Body of pancreas (tissue), 4 donors: ENCODE results near the gene FADS6. TPM values are rescaled to one million over a fixed set of nuclear protein-coding genes. Genes with fewer than 3 reads are reported as not detected.

Experiments
- ATAC-seq: fragments of 150-250 bp; one replicate; pipeline ENCODE4 v1.9.1; 2016
- DNase-seq, 4 donors: peaks; one replicate each; pipeline ENCODE4 v3.0.0-alpha.2; 2019
- H3K27ac ChIP-seq, 4 donors: fragments of 200-600 bp; sonication (generic); 1 replicate in 3 of 4; 2 replicates in 1 of 4; pipeline versions ENCODE4 v1.5.1 to v1.6.1; 2016 to 2019; ENCODE audit warnings: mild to moderate bottlenecking in 1 of 4, mixed read lengths in 1 of 4, moderate library complexity in 1 of 4
- H3K27me3 ChIP-seq, 2 donors: fragments of 200-600 bp; sonication (generic); one replicate each; pipeline ENCODE4 v1.6.0; 2016; ENCODE audit warnings: mild to moderate bottlenecking in 1 of 2
- H3K36me3 ChIP-seq, 2 donors: fragments of 200-600 bp; sonication (generic); replicated peaks in 1 of 2; 2 replicates each; pipeline ENCODE4 v1.5.1; 2016; ENCODE audit warnings: low read depth in 2 of 2; ENCODE audit not compliant: insufficient read depth in 1 of 2
- H3K4me1 ChIP-seq: fragments of 200-600 bp; sonication (generic); one replicate; pipeline ENCODE4 v1.6.0; 2016
- H3K4me3 ChIP-seq, 2 donors: fragments of 200-600 bp; sonication (generic); 1 replicate in 1 of 2; 2 replicates in 1 of 2; pipeline ENCODE4 v1.5.1; 2016 to 2019
- H3K9me3 ChIP-seq, 3 donors: fragments of 200-600 bp; sonication (generic); 1 replicate in 2 of 3; 2 replicates in 1 of 3; pipeline ENCODE4 v1.5.1; 2016
- POLR2A ChIP-seq, 3 donors: fragments of 450-650 bp; IDR thresholded peaks; one replicate each; pipeline ENCODE4 v1.6.1; 2016; ENCODE audit warnings: antibody characterized with exemption in 3 of 3, mild to moderate bottlenecking in 2 of 3
- WGBS, 2 donors: methylation state at CpG; one replicate each; pipeline ENCODE4 v1.1.5; 2017; 5-methylcytosine and 5-hydroxymethylcytosine counted together
- intact Hi-C: fragments of 100-400 bp; cut with DNase I; formaldehyde crosslinking; loops from one replicate; pipeline ENCODE4 v1.15.1; 2023
- total RNA-seq, 2 donors: library from RNA; depleted of rRNA; stranded (reverse); fragments of >200 nt; gene quantifications; one replicate each; pipeline ENCODE4 v1.1.0, GENCODE V29; 2016
- TF ChIP-seq, protein P1 (sequence below), 7 experiments: fragments of 450-650 bp in 4 of 7; fragments of 200-600 bp in 3 of 7; sonication (generic) in 3 of 7; IDR thresholded peaks; one replicate each; pipeline ENCODE4 v1.5.1; 2016 to 2019; ENCODE audit warnings: antibody characterized with exemption in 7 of 7

Gene FADS6
- total RNA-seq, 2 donors from 2014 or later: not detected

DNA sequence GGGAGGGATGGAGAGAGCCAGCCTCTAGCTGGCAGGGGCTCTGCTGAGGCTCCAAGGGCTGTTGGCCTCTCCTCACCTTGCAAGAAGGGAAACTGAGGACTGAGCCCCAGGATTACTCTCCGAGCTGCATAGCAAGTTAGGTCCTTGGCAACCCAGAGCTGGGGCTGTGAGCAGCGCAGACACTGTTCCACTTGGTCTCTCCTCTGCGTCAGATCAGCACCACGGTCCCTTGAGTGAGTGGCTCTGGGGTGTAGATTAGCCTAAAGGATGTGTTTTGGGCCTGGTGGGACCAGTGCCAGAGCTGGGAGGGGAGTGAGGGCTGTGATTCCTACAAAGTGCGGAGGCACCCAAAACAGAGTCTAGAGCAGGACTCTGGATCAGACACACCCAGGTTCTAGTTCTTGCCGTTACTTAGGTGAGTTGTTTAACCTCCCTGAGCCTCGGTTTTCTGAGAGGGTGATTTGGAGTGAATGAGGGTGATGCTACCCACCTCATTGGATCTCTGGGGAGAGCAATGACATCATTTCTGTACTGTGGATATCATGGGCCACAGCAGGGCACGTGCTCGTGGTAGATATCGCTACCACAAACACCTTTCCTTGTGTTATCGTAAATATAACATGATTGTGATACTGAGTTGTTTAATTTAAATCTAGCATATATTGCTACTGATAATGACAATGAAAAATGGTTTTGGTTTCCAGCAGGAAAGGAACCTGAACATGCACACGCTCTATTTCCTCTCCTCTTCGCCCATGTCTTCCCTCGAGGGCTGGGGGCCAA lies 8.1 kb upstream of the FADS6 start:
- 63 to 72% methylated on average over 13 to 14 of the region's 14 CpGs for WGBS, 2 donors
- TF ChIP-seq, protein P1, sequence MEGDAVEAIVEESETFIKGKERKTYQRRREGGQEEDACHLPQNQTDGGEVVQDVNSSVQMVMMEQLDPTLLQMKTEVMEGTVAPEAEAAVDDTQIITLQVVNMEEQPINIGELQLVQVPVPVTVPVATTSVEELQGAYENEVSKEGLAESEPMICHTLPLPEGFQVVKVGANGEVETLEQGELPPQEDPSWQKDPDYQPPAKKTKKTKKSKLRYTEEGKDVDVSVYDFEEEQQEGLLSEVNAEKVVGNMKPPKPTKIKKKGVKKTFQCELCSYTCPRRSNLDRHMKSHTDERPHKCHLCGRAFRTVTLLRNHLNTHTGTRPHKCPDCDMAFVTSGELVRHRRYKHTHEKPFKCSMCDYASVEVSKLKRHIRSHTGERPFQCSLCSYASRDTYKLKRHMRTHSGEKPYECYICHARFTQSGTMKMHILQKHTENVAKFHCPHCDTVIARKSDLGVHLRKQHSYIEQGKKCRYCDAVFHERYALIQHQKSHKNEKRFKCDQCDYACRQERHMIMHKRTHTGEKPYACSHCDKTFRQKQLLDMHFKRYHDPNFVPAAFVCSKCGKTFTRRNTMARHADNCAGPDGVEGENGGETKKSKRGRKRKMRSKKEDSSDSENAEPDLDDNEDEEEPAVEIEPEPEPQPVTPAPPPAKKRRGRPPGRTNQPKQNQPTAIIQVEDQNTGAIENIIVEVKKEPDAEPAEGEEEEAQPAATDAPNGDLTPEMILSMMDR (IDR thresholded peaks at IDR 0.05): no peak
- no peak for TF ChIP-seq POLR2A (IDR thresholded peaks at IDR 0.05)
- no peak for ATAC-seq
- intact Hi-C loops: no loop called here
- Histone ChIP-seq H3K36me3 (no peaks in the 10 kb centered on the region), H3K4me1 (no peaks in the 10 kb centered on the region), H3K27ac (no peak overlapping the region), H3K9me3 (no peaks in the 10 kb centered on the region), H3K4me3 (no peak overlapping the region), H3K27me3 (no peaks in the 10 kb centered on the region)
- DNase-seq: no peak

DNA sequence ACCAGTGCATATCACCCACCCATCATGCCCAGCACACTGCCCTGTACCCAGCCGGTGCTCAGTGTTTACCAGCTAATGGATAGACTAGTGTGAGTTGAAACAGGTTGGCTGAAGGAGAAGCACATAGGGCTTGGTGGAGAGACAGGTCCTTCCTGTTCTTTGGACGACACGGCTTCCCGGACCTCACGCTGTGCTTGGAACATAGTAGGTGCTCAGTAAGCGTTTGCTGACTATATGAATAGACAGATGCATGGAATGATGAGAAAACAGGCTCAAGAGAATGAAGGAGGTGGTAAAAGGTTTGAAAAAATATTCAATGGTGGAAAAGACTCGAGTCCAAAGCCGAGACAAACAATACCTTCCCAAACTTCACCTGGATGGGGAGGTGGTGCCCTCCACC lies 6.8 kb upstream of the FADS6 start:
- no peak for DNase-seq
- Histone ChIP-seq H3K4me3 (no peak overlapping the region), H3K4me1 (no peaks in the 10 kb centered on the region), H3K27ac (no peak overlapping the region), H3K27me3 (no peaks in the 10 kb centered on the region), H3K9me3 (no peaks in the 10 kb centered on the region), H3K36me3 (no peaks in the 10 kb centered on the region)
- ATAC-seq: no peak
- intact Hi-C loops: no loop called here
- WGBS, 2 donors: 79 to 82% methylated on average over 8 of the region's 8 CpGs
- TF ChIP-seq POLR2A (IDR thresholded peaks at IDR 0.05): no peak
- TF ChIP-seq, protein P1 (IDR thresholded peaks at IDR 0.05): no peak

DNA sequence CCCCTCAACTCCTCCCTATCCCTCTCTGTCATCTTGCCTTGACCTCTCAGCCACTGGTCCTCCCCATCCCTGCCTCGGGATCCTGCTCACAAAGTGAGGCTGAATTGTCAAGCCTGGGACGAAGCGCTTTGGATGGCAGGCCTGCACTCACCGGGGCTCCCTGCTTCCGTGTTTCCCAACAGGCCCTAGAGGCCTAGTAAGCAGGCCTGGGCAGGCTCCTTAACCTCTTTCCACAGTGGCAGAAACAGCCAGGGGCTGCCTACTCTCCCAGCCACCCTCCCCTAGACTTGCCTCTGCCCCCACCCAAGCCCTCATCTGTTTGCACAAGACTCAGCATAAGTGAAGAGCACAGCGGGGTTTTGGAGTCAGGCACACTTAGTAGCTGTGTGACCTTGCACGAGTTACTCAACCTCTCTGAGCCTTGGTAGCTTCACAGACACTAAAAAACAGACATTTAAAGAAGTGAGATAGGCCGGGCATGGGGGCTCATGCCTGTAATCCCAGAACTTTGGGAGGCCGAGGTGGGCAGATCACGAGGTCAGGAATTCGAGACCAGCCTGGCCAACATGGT lies 5.0 kb upstream of the FADS6 start:
- Histone ChIP-seq H3K9me3 (no peaks in the 10 kb centered on the region), H3K27me3 (no peaks in the 10 kb centered on the region), H3K27ac (no peak overlapping the region), H3K4me1 (peaks cover 5% of the 10 kb centered on the region), H3K4me3 (no peak overlapping the region), H3K36me3 (no peaks in the 10 kb centered on the region)
- intact Hi-C loops: no loop called here
- ATAC-seq: no peak
- DNase-seq: no peak
- 72 to 79% methylated on average over 6 to 11 of the region's 11 CpGs for WGBS, 2 donors
- TF ChIP-seq, protein P1 (IDR thresholded peaks at IDR 0.05): no peak
- no peak for TF ChIP-seq POLR2A (IDR thresholded peaks at IDR 0.05)

DNA sequence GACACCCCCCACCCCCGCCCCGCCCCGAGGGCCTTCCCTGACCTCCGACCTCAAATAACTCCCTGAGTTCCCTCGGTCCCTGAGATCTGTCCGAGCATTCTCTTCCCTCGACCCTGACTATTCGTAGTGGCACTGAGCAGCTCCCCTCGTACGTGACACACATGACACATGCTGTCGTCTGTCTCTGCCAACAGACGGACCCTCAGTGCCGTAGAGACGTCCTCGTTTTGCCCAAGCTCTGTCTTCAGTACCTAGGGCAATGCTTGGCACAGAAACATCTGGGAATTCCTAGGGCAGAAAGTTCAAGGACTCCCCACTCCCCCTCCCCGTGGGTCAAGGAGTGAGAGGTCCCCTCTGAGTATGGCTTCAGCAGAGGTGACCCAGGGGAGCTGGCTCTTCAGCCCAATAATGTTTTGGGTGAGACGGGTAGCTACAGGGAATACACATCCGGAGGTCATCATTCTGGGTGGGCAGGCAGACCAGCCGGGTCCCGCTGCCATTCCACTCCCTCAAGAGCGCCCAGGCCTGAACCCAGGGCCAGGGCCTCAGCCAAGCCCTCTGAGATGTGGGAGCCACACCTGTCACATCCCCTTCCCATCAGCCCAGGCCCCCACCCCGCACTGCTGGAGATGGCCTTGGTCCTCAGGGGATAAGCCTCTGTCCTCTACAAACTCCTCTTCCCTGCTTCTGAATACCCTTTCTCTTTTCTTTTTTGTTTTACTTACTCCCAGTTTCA lies 671 bp upstream of the FADS6 start:
- Histone ChIP-seq H3K27me3 (no peaks in the 10 kb centered on the region), H3K9me3 (no peaks in the 10 kb centered on the region), H3K4me1 (peaks cover 18% of the 10 kb centered on the region), H3K27ac (no peak overlapping the region), H3K36me3 (no peaks in the 10 kb centered on the region), H3K4me3 (no peak overlapping the region)
- no peak for TF ChIP-seq POLR2A (IDR thresholded peaks at IDR 0.05)
- TF ChIP-seq, protein P1 (IDR thresholded peaks at IDR 0.05): no peak
- intact Hi-C loops: no loop called here
- ATAC-seq (no peak), DNase-seq (no peak)
- 32 to 37% methylated on average over 19 to 22 of the region's 22 CpGs for WGBS, 2 donors
